GM12878 (cell line): Measurements from ENCODE around the gene HIVEP3. TPM values are rescaled to one million over a fixed set of nuclear protein-coding genes. Genes with fewer than 3 reads are reported as not detected.

Experiments
- ATAC-seq: fragments of 200-7000 bp; cut with Tn5 transposase; 3 replicates; pipeline ENCODE4 v1.9.1; 2020; ENCODE audit warnings: mild to moderate bottlenecking, moderate library complexity
- BruUV-seq: library from RNA; stranded (reverse); fragments of 400-500 nt; replicated peaks from 2 replicates; lab custom pipeline; 2021; lab: Mats Ljungman, UMichigan
- CTCF ChIA-PET: fragments of 300-600 bp; sonication (Branson Sonifier 250); formaldehyde crosslinking; extraction: SDS; loops from one replicate; lab custom pipeline; 2021; ENCODE audit warnings: inconsistent platforms; lab: Yijun Ruan, JAX
- POLR2A ChIA-PET: fragments of 350-600 bp; formaldehyde crosslinking; extraction: SDS; loops from one replicate; lab custom pipeline; 2021; ENCODE audit warnings: inconsistent platforms; lab: Charles Lee
- RAD21 ChIA-PET: fragments of 300-600 bp; sonication (Branson Sonifier 250); formaldehyde crosslinking; loops from one replicate; lab custom pipeline; 2023; ENCODE audit warnings: antibody characterized with exemption; ENCODE audit not compliant: unreplicated experiment; lab: Charles Lee
- SMC1A ChIA-PET: fragments of 300-600 bp; sonication (Branson Sonifier 250); formaldehyde crosslinking; loops from one replicate; lab custom pipeline; 2023; ENCODE audit not compliant: unreplicated experiment, uncharacterized antibody; lab: Charles Lee
- DNase-seq: peaks from one replicate; pipeline ENCODE4 v3.0.0-alpha.2; 2011; ENCODE audit warnings: low read depth, low spot score
- FAIRE-seq: peaks from 3 replicates; lab custom pipeline; 2011; peaks lifted over from hg19 to GRCh38; lab: Jason Lieb, UNC
- H2AFZ ChIP-seq: 2 replicates; pipeline ENCODE4 v1.6.0; 2011; ENCODE audit warnings: low read depth, low read length, control low read depth; ENCODE audit not compliant: control insufficient read depth
- H3K27ac ChIP-seq: 2 replicates; pipeline ENCODE4 v1.5.1; 2011; ENCODE audit warnings: control low read depth; ENCODE audit not compliant: control insufficient read depth, insufficient read depth
- H3K27me3 ChIP-seq, 2 experiments: replicated peaks in 1 of 2; 2 replicates each; pipeline versions ENCODE4 v1.6.0 to v1.6.1; 2011; ENCODE audit warnings: low read length in 1 of 2; ENCODE audit not compliant: control insufficient read depth in 2 of 2, insufficient read depth in 2 of 2
- H3K36me3 ChIP-seq, 2 experiments: 2 replicates each; pipeline ENCODE4 v1.5.1; 2011; ENCODE audit warnings: low read length in 1 of 2; ENCODE audit not compliant: control insufficient read depth in 2 of 2, insufficient read depth in 2 of 2
- H3K4me1 ChIP-seq: 2 replicates; pipeline ENCODE4 v1.6.1; 2011; ENCODE audit warnings: mild to moderate bottlenecking, low read length, moderate library complexity, mixed read lengths; ENCODE audit not compliant: control insufficient read depth, insufficient read depth
- H3K4me2 ChIP-seq: 2 replicates; pipeline ENCODE4 v1.6.0; 2011; ENCODE audit warnings: control low read depth; ENCODE audit not compliant: control insufficient read depth, insufficient read depth
- H3K4me3 ChIP-seq: fragments of 200-600 bp; sonication (generic); 2 replicates; pipeline ENCODE4 v1.5.1; 2016
- H3K79me2 ChIP-seq: 2 replicates; pipeline ENCODE4 v1.6.0; 2011; ENCODE audit warnings: low read length; ENCODE audit not compliant: control insufficient read depth, insufficient read depth
- H3K9ac ChIP-seq: 2 replicates; pipeline ENCODE4 v1.8.0; 2011; ENCODE audit warnings: low read length, control low read depth, mixed read lengths; ENCODE audit not compliant: control insufficient read depth, insufficient read depth
- H3K9me3 ChIP-seq: replicated peaks from 3 replicates; pipeline ENCODE4 v1.5.1; 2011; ENCODE audit warnings: mild to moderate bottlenecking, low read length; ENCODE audit not compliant: control insufficient read depth, insufficient read depth
- H4K20me1 ChIP-seq: 2 replicates; pipeline ENCODE4 v1.6.0; 2011; ENCODE audit not compliant: control insufficient read depth, insufficient read depth
- IKZF1 ChIP-seq: fragments of 450-650 bp; conservative IDR thresholded peaks from 2 replicates; pipeline ENCODE4 v1.6.1; 2017; ENCODE audit warnings: antibody characterized with exemption, mild to moderate bottlenecking
- KDM1A ChIP-seq: fragments of 200-600 bp; sonication (generic); IDR thresholded peaks from 2 replicates; pipeline ENCODE4 v1.6.1; 2016; ENCODE audit warnings: borderline replicate concordance
- MYC ChIP-seq: IDR thresholded peaks from 2 replicates; pipeline ENCODE4 v1.6.1; 2011; ENCODE audit warnings: mild to moderate bottlenecking, low read length, moderate library complexity, inconsistent platforms; ENCODE audit not compliant: insufficient read depth, insufficient replicate concordance, insufficient read length, severe bottlenecking
- NFYA ChIP-seq: IDR thresholded peaks from 2 replicates; pipeline ENCODE4 v1.6.1; 2011; ENCODE audit warnings: low read depth, mild to moderate bottlenecking, low read length, improper control_type of control experiment, borderline replicate concordance
- NRF1 ChIP-seq: conservative IDR thresholded peaks from 2 replicates; pipeline ENCODE4 v1.6.1; 2011; ENCODE audit warnings: mild to moderate bottlenecking, low read depth, low read length, improper control_type of control experiment
- PAX8 ChIP-seq: fragments of 450-650 bp; IDR thresholded peaks from 2 replicates; pipeline ENCODE4 v1.6.1; 2017; ENCODE audit warnings: mild to moderate bottlenecking, moderate library complexity
- RAD21 ChIP-seq: IDR thresholded peaks from 2 replicates; pipeline ENCODE4 v1.6.1; 2011; ENCODE audit warnings: mild to moderate bottlenecking, low read depth, low read length, moderate library complexity; ENCODE audit not compliant: insufficient read depth
- SMAD5 ChIP-seq: IDR thresholded peaks from 2 replicates; pipeline ENCODE4 v1.6.1; 2016; ENCODE audit warnings: antibody characterized with exemption, low read depth
- SMC3 ChIP-seq: IDR thresholded peaks from 2 replicates; pipeline ENCODE4 v1.6.1; 2011; ENCODE audit warnings: low read length, improper control_type of control experiment, borderline replicate concordance
- SP1 ChIP-seq: IDR thresholded peaks from one replicate; pipeline ENCODE4 v1.6.1; 2011; ENCODE audit warnings: low read depth, low read length
- SREBF1 ChIP-seq: IDR thresholded peaks from 2 replicates; pipeline ENCODE4 v1.6.1; 2012; ENCODE audit warnings: mild to moderate bottlenecking, low read length
- SUZ12 ChIP-seq: fragments of 200-600 bp; sonication (generic); IDR thresholded peaks from one replicate; pipeline ENCODE4 v1.6.1; 2018; ENCODE audit warnings: antibody characterized with exemption, mild to moderate bottlenecking; ENCODE audit not compliant: unreplicated experiment
- TAF1 ChIP-seq: IDR thresholded peaks from 2 replicates; pipeline ENCODE4 v1.6.1; 2011; ENCODE audit warnings: mild to moderate bottlenecking, low read depth, low read length, borderline replicate concordance
- TBL1XR1 ChIP-seq: IDR thresholded peaks from 2 replicates; pipeline ENCODE4 v1.6.1; 2012; ENCODE audit warnings: low read depth, low read length, improper control_type of control experiment
- whole genome bisulfite sequencing: methylation state at CpG from one replicate; pipeline ENCODE4 v1.1.6; 2016; ENCODE audit warnings: low lambda C conversion rate; ENCODE audit not compliant: insufficient replicate concordance, insufficient coverage; ENCODE audit errors: missing lambda C conversion rate; 5-methylcytosine and 5-hydroxymethylcytosine counted together
- in situ Hi-C: fragments of 300-500 bp; cut with MboI; formaldehyde crosslinking; loops from 9 replicates; pipeline ENCODE4 v1.14.3; 2018; ENCODE audit warnings: mixed read lengths
- intact Hi-C: fragments of 100-400 bp; cut with micrococcal nuclease; formaldehyde crosslinking; loops from one replicate; pipeline ENCODE4 v1.14.2; 2022; ENCODE audit not compliant: unreplicated experiment
- polyA plus RNA-seq, 11 experiments: library from polyadenylated mRNA; depleted of rRNA in 4 of 11; unstranded in 6 of 11; stranded (reverse) in 5 of 11; fragments of >200 nt; fragmentation: Nextera tagmentation in 4 of 11; fragmentation: Illumina TruSeq in 1 of 11; extraction: Ambion mirVana in 4 of 11; extraction: Trizol in 1 of 11; gene quantifications; 1 replicate in 1 of 11; 2 replicates in 10 of 11; pipeline versions ENCODE4 v1.2.1 to v1.2.3, GENCODE V29; 2011 to 2016; ENCODE audit warnings: inconsistent platforms in 2 of 11, missing spikeins in 2 of 11, low read depth in 1 of 11
- total RNA-seq, 4 experiments: library from RNA; depleted of rRNA in 3 of 4; stranded (reverse); fragments of >200 nt in 3 of 4; fragmentation: Illumina TruSeq in 1 of 4; extraction: Trizol in 1 of 4; gene quantifications; 2 replicates each; pipeline versions ENCODE4 v1.2.1 to v1.2.3, GENCODE V29; 2013 to 2021
- TF ChIP-seq, protein P1 (sequence below): fragments of 450-650 bp; IDR thresholded peaks from 2 replicates; pipeline ENCODE4 v1.6.1; 2018; ENCODE audit warnings: borderline replicate concordance, mild to moderate bottlenecking; ENCODE audit not compliant: partially characterized antibody
- TF ChIP-seq, protein P2 (sequence below): fragments of 450-650 bp; IDR thresholded peaks from 2 replicates; pipeline ENCODE4 v1.6.1; 2017; ENCODE audit warnings: mild to moderate bottlenecking
- TF ChIP-seq, protein P3 (sequence below): IDR thresholded peaks from 2 replicates; pipeline ENCODE4 v1.6.1; 2012; ENCODE audit warnings: low read length, inconsistent platforms
- TF ChIP-seq, protein P4 (sequence below): fragments of 450-650 bp; IDR thresholded peaks from 2 replicates; pipeline ENCODE4 v1.6.1; 2017; ENCODE audit warnings: borderline replicate concordance

Gene HIVEP3
- total and polyA plus RNA-seq, 10 of the 15 experiments (the other 5 are each of a cell fraction or from before 2014, with no cell fraction given): 1.8 to 13.6 (median 3.8) TPM

DNA sequence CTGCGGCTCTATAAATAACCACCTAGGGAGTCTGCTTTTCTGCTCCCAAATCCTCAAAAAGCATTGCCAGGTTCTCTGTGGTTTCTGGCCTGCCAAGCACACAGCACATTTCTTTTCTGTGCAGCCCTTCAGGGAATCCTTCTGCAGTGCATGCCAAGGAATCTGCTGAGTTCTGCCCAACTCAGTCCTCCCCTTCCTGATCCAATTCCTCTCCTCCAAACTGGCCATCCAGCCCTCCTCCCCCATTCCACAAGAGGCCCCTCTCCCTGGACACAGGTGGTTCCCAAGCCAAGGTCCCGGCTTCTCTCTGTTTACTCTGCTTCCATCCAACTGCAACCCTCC lies 61.8 kb downstream of the HIVEP3 start:
- no peaks in the 10 kb centered on the region; a peak in 1 of 4 replicates for H3K36me3 ChIP-seq
- H3K9me3 ChIP-seq: no peaks in the 10 kb centered on the region; the same call in 2 of the 3 replicates
- H3K9ac ChIP-seq: no peak overlapping the region
- H3K27me3 ChIP-seq: no peaks in the 10 kb centered on the region; a peak in 1 of 4 replicates
- 94% methylated on average over 2 of the region's 2 CpGs for WGBS
- H3K4me3 ChIP-seq: no peak overlapping the region
- DNase-seq (no peak), FAIRE-seq (no peak), ATAC-seq (no peak)
- no peaks in the 10 kb centered on the region for H3K79me2 ChIP-seq
- intact Hi-C loops: no loop called here
- no peak for TF ChIP-seq SMC3
- TF ChIP-seq, protein P1, sequence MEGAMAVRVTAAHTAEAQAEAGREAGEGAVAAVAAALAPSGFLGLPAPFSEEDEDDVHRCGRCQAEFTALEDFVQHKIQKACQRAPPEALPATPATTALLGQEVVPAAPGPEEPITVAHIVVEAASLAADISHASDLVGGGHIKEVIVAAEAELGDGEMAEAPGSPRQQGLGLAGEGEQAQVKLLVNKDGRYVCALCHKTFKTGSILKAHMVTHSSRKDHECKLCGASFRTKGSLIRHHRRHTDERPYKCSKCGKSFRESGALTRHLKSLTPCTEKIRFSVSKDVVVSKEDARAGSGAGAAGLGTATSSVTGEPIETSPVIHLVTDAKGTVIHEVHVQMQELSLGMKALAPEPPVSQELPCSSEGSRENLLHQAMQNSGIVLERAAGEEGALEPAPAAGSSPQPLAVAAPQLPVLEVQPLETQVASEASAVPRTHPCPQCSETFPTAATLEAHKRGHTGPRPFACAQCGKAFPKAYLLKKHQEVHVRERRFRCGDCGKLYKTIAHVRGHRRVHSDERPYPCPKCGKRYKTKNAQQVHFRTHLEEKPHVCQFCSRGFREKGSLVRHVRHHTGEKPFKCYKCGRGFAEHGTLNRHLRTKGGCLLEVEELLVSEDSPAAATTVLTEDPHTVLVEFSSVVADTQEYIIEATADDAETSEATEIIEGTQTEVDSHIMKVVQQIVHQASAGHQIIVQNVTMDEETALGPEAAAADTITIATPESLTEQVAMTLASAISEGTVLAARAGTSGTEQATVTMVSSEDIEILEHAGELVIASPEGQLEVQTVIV: no peak
- TF ChIP-seq IKZF1: no peak
- TF ChIP-seq NFYA: no peak
- no peak for TF ChIP-seq PAX8
- TF ChIP-seq, protein P2, sequence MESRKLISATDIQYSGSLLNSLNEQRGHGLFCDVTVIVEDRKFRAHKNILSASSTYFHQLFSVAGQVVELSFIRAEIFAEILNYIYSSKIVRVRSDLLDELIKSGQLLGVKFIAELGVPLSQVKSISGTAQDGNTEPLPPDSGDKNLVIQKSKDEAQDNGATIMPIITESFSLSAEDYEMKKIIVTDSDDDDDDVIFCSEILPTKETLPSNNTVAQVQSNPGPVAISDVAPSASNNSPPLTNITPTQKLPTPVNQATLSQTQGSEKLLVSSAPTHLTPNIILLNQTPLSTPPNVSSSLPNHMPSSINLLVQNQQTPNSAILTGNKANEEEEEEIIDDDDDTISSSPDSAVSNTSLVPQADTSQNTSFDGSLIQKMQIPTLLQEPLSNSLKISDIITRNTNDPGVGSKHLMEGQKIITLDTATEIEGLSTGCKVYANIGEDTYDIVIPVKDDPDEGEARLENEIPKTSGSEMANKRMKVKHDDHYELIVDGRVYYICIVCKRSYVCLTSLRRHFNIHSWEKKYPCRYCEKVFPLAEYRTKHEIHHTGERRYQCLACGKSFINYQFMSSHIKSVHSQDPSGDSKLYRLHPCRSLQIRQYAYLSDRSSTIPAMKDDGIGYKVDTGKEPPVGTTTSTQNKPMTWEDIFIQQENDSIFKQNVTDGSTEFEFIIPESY: no peak
- no peak for TF ChIP-seq MYC
- no peak for TF ChIP-seq SP1
- no peak for TF ChIP-seq NRF1
- TF ChIP-seq SMAD5: no peak
- no peak for TF ChIP-seq RAD21
- TF ChIP-seq, protein P3, sequence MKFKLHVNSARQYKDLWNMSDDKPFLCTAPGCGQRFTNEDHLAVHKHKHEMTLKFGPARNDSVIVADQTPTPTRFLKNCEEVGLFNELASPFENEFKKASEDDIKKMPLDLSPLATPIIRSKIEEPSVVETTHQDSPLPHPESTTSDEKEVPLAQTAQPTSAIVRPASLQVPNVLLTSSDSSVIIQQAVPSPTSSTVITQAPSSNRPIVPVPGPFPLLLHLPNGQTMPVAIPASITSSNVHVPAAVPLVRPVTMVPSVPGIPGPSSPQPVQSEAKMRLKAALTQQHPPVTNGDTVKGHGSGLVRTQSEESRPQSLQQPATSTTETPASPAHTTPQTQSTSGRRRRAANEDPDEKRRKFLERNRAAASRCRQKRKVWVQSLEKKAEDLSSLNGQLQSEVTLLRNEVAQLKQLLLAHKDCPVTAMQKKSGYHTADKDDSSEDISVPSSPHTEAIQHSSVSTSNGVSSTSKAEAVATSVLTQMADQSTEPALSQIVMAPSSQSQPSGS: no peak
- no peak for TF ChIP-seq TAF1
- TF ChIP-seq, protein P4, sequence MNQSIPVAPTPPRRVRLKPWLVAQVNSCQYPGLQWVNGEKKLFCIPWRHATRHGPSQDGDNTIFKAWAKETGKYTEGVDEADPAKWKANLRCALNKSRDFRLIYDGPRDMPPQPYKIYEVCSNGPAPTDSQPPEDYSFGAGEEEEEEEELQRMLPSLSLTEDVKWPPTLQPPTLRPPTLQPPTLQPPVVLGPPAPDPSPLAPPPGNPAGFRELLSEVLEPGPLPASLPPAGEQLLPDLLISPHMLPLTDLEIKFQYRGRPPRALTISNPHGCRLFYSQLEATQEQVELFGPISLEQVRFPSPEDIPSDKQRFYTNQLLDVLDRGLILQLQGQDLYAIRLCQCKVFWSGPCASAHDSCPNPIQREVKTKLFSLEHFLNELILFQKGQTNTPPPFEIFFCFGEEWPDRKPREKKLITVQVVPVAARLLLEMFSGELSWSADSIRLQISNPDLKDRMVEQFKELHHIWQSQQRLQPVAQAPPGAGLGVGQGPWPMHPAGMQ: no peak
- TF ChIP-seq KDM1A: no peak
- no peak for TF ChIP-seq SREBF1
- no peak for TF ChIP-seq TBL1XR1
- TF ChIP-seq SUZ12: no peak
- ChIA-PET RAD21 (no interaction called here), CTCF (interaction anchor here (1.3 kb wide), 1 partner anchor 12 kb away, joined by 3 read pairs; no protein-coding TSS in a partner anchor), POLR2A (no interaction called here), SMC1A (no interaction called here)
- no peak overlapping the region for H2AFZ ChIP-seq
- no peak overlapping the region for H3K27ac ChIP-seq
- BruUV-seq: no TSS peak
- peaks cover 9% of the 10 kb centered on the region for H3K4me1 ChIP-seq
- in situ Hi-C loops: no loop called here
- H3K4me2 ChIP-seq: no peak overlapping the region
- H4K20me1 ChIP-seq: no peaks in the 10 kb centered on the region
